AG04449 (cell line): ENCODE measurements around the gene DIPK2A.
A peak's percentile ranks its signal among the peaks of the same experiment; 100 is the strongest.

Experiments
- CTCF ChIA-PET: fragments of 350-600 bp; formaldehyde crosslinking; extraction: SDS; loops from one replicate; lab custom pipeline; 2021; ENCODE audit warnings: antibody characterized with exemption; lab: Yijun Ruan, JAX
- POLR2A ChIA-PET: fragments of 400-600, 350-600 bp; formaldehyde crosslinking; extraction: SDS; loops from one replicate; lab custom pipeline; 2020; ENCODE audit warnings: antibody characterized with exemption, inconsistent platforms; lab: Yijun Ruan, JAX
- DNase-seq: peaks from one replicate; pipeline ENCODE4 v3.0.0-alpha.2; 2010; ENCODE audit warnings: low read depth, low spot score
- H3K4me3 ChIP-seq: 2 replicates; pipeline ENCODE4 v1.5.1; 2011; ENCODE audit warnings: low read depth, mild to moderate bottlenecking, control low read depth, low read length
- TF ChIP-seq, protein P1 (sequence below): IDR thresholded peaks from one replicate; pipeline ENCODE4 v1.5.1; 2011; ENCODE audit warnings: mild to moderate bottlenecking, moderate library complexity, low read length, control low read depth, inconsistent platforms; ENCODE audit not compliant: insufficient read depth; ENCODE audit errors: missing control alignments

Gene DIPK2A

DNA sequence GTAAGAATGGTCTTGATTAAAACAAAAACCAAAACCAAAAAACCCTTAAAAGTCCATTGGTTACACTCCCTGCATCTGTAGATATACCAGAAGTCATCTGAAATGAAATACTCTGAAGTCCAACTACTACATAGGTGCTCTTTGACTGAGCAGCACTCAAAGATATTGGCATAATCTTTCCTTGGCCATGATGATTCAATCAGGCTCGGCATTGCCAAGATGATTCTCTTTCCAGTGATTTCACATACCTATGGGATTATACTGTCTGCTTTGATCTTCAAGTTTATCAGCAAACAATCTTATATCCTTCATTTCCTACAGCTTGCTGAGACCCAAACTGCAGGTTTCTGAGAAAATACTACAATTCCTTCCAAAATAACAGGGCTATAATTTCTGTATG lies 35.9 kb upstream of the DIPK2A start:
- CTCF ChIA-PET = interaction anchor here (1.2 kb wide), 1 partner anchor 15 kb away, joined by 3 read pairs; no protein-coding TSS in a partner anchor
- TF ChIP-seq, protein P1, sequence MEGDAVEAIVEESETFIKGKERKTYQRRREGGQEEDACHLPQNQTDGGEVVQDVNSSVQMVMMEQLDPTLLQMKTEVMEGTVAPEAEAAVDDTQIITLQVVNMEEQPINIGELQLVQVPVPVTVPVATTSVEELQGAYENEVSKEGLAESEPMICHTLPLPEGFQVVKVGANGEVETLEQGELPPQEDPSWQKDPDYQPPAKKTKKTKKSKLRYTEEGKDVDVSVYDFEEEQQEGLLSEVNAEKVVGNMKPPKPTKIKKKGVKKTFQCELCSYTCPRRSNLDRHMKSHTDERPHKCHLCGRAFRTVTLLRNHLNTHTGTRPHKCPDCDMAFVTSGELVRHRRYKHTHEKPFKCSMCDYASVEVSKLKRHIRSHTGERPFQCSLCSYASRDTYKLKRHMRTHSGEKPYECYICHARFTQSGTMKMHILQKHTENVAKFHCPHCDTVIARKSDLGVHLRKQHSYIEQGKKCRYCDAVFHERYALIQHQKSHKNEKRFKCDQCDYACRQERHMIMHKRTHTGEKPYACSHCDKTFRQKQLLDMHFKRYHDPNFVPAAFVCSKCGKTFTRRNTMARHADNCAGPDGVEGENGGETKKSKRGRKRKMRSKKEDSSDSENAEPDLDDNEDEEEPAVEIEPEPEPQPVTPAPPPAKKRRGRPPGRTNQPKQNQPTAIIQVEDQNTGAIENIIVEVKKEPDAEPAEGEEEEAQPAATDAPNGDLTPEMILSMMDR = no peak
- POLR2A ChIA-PET = no interaction called here
- H3K4me3 ChIP-seq = no peak overlapping the region
- DNase-seq = no peak

DNA sequence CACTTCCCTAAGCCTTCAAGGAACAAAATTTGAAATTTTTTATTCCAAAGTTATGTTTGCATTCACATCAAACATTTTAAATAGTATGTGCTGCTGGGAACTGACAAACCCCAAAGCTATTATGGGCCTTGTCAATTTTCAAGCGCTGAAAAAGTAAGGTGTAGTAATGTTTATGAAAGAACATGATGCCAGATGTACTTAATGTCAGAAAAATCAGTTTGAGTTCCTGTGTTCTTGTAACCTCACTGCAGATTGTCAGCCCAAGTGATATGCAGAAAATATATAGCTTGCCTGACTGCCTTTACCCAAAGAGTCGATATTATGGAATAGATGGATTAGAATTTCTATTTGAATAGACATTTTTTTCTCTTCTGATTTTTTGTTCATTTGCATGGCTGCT lies 20.8 kb upstream of the DIPK2A start:
- POLR2A ChIA-PET = no interaction called here
- CTCF ChIA-PET = interaction anchor here (0.7 to 3.3 kb wide), 6 partner anchors 9 to 174 kb away, joined by 3 to 12 read pairs (median 4); no protein-coding TSS in a partner anchor
- TF ChIP-seq, protein P1 = no peak
- no peak overlapping the region for H3K4me3 ChIP-seq
- DNase-seq = no peak

DNA sequence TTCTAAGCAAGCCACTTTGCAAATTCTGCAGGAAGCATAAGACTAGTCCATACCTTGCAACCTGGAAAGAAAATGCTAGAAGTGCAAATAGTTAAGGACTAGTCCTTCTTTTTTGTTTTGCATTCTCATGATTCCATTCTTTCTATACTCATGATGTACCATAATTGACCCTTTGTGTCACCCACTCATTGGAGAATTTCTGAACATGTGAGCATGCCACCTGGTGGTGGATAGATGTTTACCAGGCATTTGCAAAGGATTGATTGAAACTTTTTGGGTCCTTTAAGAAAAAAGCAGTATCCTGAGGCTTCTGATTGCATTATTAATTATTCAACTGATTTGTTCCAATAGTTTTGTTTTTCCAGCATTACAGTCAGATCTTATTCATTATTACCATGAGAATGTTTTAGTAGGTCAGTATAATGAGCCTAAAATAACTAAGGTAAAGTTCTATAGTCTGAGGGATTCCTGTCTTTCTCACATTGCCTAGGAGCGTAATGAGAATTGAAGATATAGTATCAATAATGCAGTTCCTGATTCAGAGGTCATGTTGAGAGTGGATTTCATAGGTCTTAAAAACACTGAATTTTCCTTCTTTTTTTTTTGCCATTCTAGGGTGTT lies 20.2 kb upstream of the DIPK2A start:
- no peak overlapping the region for H3K4me3 ChIP-seq
- DNase-seq = no peak
- POLR2A ChIA-PET = no interaction called here
- CTCF ChIA-PET = interaction anchor here (0.9 to 2.2 kb wide), 7 partner anchors 16 to 177 kb away, joined by 3 to 17 read pairs (median 4); no protein-coding TSS in a partner anchor
- TF ChIP-seq, protein P1 = peak; percentile 52

DNA sequence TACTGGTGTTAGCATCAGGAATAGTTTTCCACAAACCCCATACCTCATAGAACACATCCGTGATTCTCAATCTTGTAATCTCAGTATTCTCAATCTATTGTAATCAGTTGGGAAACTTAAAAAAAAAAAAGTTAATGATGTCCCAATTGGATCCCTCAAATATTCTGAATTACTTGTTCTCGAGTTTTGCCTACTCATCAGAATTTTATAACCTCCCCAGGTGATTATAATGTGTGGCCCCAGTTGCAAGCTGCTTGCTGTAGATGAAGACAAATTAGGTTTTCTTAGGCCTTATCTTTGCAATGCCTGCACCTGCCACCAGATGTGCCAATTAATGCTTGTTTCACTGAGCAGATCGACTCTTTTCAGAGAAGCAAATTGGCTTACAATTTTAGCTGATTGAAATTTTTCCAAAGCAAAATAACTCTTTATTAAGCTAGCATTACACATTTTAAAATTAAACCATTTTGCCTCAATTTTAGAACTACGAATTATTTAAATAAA lies 19.0 kb upstream of the DIPK2A start:
- ChIA-PET POLR2A (no interaction called here), CTCF (interaction anchor here (0.7 to 2.2 kb wide), 6 partner anchors 9 to 178 kb away, joined by 3 to 17 read pairs (median 3); no protein-coding TSS in a partner anchor)
- no peak overlapping the region for H3K4me3 ChIP-seq
- DNase-seq = no peak
- TF ChIP-seq, protein P1 = no peak

DNA sequence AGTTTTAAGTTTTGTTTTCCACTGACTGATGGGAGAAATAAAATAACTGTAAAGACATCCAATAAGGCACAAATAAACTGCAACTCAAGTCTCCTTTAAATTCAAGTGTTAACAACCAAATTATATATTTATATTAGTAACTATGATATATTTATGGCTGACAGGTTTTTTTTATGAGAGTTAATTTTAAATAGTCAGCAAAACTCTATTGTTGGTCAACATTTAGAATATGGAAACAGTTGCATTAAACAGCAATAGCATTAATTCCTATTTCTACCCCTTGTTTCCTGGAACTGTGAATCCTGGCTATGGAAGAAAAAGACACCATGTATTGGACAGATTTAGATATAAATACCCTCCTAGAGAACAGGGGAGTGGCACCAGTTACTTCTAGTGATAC lies 16.5 kb upstream of the DIPK2A start:
- TF ChIP-seq, protein P1 = no peak
- ChIA-PET CTCF (no interaction called here), POLR2A (no interaction called here)
- no peak overlapping the region for H3K4me3 ChIP-seq
- no peak for DNase-seq

DNA sequence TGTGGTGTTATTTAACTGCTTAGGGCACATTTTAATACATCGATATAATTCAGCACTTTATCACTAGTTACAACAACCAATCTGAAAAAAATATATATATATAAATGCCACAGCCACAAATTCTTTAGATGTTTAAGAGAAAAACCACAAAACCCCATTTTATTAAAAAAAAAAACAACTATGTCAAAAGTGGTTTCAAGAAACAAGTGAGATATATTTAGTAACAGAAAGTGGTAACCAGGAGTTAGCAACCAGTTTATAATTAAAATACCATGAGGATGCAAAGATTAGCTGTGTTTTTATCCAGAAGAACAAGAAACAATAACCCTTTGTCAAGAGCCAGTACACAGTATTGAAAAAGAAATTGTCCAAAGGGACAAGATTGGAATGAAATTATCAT lies 14.8 kb upstream of the DIPK2A start:
- DNase-seq = no peak
- no peak overlapping the region for H3K4me3 ChIP-seq
- POLR2A ChIA-PET = no interaction called here
- TF ChIP-seq, protein P1 = no peak
- CTCF ChIA-PET = no interaction called here
